H1 (cell line): ENCODE measurements around the gene CD3D.

Experiments
- ATF2 ChIP-seq: IDR thresholded peaks from 2 replicates; pipeline ENCODE4 v1.6.1; 2012; ENCODE audit warnings: low read length, inconsistent platforms
- CTCF ChIP-seq, 3 experiments: IDR thresholded peaks; 1 replicate in 2 of 3; 2 replicates in 1 of 3; pipeline versions ENCODE4 v1.5.1 to v1.6.1; 2011; ENCODE audit warnings: low read length in 3 of 3, mild to moderate bottlenecking in 3 of 3, inconsistent platforms in 2 of 3, low read depth in 1 of 3, moderate library complexity in 1 of 3; ENCODE audit not compliant: insufficient read depth in 1 of 3; ENCODE audit errors: control extremely low read depth in 1 of 3
- MAFK ChIP-seq: IDR thresholded peaks from 2 replicates; pipeline ENCODE4 v1.6.1; 2012; ENCODE audit warnings: low read depth, mild to moderate bottlenecking, improper control_type of control experiment, low read length
- NRF1 ChIP-seq: IDR thresholded peaks from 2 replicates; pipeline ENCODE4 v1.6.1; 2011; ENCODE audit warnings: mild to moderate bottlenecking, low read depth, low read length, improper control_type of control experiment
- RFX5 ChIP-seq: IDR thresholded peaks from 2 replicates; pipeline ENCODE4 v1.6.1; 2011; ENCODE audit warnings: low read depth, low read length, improper control_type of control experiment, borderline replicate concordance
- RXRA ChIP-seq: IDR thresholded peaks from 2 replicates; pipeline ENCODE4 v1.6.1; 2011; ENCODE audit warnings: low read depth, mild to moderate bottlenecking, low read length, moderate library complexity; ENCODE audit not compliant: insufficient read depth

GRCh38 chr11:118339281-118339961, 3.1 kb downstream of the CD3D start:
- TF ChIP-seq RFX5 (no peak), ATF2 (no peak), CTCF (IDR thresholded peaks at IDR 0.05; ENCODE audit: control extremely low read depth in 1 of 3, insufficient read depth in 1 of 3, low read depth in 1 of 3, low read length in 3 of 3) (no peak), RXRA (no peak), MAFK (no peak), NRF1 (no peak)
